ENCODE data around the gene STPG2.

- TF ChIP-seq CTCF (IDR thresholded peaks at IDR 0.05; ENCODE audit: control extremely low read depth in 1 of 3, insufficient read depth in 1 of 3, low read depth in 1 of 3, low read length in 3 of 3), result no peak
- no peak for TF ChIP-seq CHD2 (IDR thresholded peaks at IDR 0.05; ENCODE audit: low read length)
- TF ChIP-seq POLR2A (IDR thresholded peaks at IDR 0.05; ENCODE audit: control extremely low read depth in 1 of 2, low read depth in 2 of 2, low read length in 2 of 2), result no peak
- no peak for TF ChIP-seq EZH2 (IDR thresholded peaks at IDR 0.05; ENCODE audit: low read depth, low read length, severe bottlenecking)
- no peak for TF ChIP-seq ATF2 (IDR thresholded peaks at IDR 0.05; ENCODE audit: low read length)
- no peak for TF ChIP-seq CEBPB (IDR thresholded peaks at IDR 0.05; ENCODE audit: low read depth, low read length)
- TF ChIP-seq MAX (IDR thresholded peaks at IDR 0.05), result no peak
- TF ChIP-seq BACH1 (IDR thresholded peaks at IDR 0.05; ENCODE audit: low read length), result no peak
- no peak for TF ChIP-seq SIN3A (conservative IDR thresholded peaks at IDR 0.05 in 1 of 2, IDR thresholded peaks at IDR 0.05 in 1 of 2; ENCODE audit: low read depth in 1 of 2, low read length in 2 of 2)
Observed at GRCh38 chr4:98166731-98167041, 23.4 kb upstream of the STPG2 start.

All from H1 (cell line).